Measurements from ENCODE around the gene SH3BGRL2.
A peak's percentile ranks its signal among the peaks of the same experiment; 100 is the strongest.

SH3BGRL2 gene

DNA sequence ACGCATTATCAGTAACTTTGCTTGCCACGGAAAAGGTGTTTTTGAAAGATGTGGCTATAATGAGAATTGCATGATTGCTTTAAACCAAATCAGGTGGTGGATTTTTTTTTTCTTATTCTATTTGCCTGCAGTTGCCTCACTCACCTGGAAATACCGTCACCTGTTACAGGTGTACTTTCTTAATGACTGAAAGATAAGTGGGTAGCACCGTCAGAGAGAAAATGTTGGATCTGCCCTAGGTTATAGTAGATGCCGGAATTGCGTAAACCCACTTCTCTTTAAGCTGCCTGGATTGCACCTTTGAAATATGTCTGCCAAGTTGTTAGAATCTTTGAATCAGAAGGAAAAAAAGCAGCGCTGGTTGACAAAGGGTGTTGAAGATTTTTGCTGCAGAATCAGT is 68.5 kb downstream of the SH3BGRL2 start:
- no peak for DNase-seq (ENCODE audit: low spot score)

DNA sequence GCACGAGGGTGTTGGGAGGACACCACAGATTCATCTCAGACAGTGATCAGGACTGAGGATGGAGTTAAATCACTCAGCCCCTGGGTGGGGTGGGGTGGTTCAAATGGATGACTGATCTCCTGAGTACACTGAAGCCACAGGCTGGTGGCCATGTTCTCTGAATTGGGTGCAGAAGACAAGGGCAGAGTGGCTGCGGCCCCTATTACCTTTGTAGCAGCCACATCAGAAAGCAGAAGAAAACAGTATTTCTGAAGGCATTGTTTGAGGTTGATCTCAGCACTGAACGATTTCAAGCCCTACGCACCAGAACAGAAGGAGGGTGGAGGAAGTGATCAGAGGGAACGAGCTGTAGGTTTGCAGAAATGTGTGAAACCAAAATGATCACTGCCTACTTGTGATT is 71.6 kb downstream of the SH3BGRL2 start:
- no peak for DNase-seq (ENCODE audit: low spot score)

DNA sequence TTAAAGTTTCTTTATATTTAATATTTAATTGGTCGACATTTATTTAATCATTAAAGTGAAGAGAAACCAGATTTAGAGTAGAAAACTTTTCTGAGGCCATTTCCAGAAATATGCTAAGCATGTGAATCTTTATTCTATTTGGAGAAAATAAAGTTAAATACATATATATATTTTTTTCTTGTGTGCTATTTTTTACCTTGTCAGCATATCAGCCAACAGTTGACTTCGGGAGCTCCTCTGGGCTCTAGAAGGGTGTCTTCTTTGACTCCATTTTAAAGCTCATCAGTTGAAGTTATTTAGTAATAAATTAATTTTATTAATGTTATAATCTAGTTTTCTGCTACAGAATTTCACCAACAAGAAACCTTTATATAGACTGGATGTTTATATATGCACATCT is 73.1 kb downstream of the SH3BGRL2 start:
- no peak for DNase-seq (ENCODE audit: low spot score)

GRCh38 chr6:79705456-79705995 is 74.4 kb downstream of the SH3BGRL2 start:
- no peak for DNase-seq (ENCODE audit: low spot score)

- DNase-seq (ENCODE audit: low spot score) = no peak
Measured at GRCh38 chr6:79706527-79706926, 75.4 kb downstream of the SH3BGRL2 start.

GRCh38 chr6:79707621-79708020 is 76.5 kb downstream of the SH3BGRL2 start:
- DNase-seq (ENCODE audit: low spot score) = no peak

DNA sequence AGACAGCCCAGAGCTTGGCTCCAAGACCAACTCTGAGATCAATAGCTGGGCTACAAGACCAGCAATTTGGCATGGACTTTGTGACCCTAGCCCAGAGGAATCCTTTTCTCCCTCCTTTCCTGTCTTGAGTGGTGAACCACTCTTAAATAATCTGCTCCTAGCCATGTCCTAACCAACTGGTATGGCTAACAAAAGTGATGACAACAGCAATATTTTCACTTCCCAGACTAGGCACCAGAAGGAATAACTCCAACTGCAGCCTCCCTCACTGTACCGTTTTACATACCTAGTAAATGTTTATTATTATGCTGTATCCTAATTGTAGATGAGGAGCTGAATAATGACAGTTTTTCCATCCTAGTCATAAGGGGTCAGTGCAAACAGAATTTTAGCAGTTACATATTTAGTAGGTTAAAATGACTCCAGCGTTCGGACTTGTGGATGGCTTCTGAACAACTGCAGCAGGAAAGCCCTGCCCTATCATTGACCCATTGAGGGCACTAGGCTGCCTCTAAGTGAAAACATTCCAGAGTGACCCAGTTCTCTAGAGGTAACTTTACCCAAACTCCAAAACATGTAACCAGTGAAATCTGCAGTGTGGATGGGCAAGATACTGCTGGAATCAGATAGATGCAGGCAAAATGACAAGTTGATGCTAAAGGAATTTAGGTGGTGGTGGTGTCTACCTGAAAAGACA is 77.1 kb downstream of the SH3BGRL2 start:
- DNase-seq (ENCODE audit: low spot score) = no peak

GRCh38 chr6:79710127-79710526 is 79.0 kb downstream of the SH3BGRL2 start:
- DNase-seq (ENCODE audit: low spot score) = no peak

DNA sequence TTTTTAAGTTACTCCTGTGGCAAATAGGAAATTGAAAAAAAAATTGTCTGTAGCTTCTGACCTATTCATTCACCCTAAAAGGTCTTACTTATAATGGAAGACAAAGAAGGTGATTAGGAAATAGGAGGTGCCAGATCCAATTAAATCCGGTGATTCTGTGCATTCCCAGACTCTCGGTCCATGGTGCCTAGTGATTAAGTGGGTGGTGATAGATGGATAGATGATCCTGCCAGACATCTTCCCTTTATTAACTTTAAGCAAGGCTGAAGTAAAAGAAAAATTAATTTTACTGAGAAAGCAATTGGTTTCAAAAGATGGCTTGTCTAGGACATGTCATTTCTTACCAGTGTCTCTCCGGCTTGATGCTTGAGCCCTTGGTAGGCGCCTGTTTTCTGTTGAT is 80.0 kb downstream of the SH3BGRL2 start:
- no peak for DNase-seq (ENCODE audit: low spot score)

- DNase-seq (ENCODE audit: low spot score) = no peak
Measured at GRCh38 chr6:79712144-79712543, 81.0 kb downstream of the SH3BGRL2 start.

DNA sequence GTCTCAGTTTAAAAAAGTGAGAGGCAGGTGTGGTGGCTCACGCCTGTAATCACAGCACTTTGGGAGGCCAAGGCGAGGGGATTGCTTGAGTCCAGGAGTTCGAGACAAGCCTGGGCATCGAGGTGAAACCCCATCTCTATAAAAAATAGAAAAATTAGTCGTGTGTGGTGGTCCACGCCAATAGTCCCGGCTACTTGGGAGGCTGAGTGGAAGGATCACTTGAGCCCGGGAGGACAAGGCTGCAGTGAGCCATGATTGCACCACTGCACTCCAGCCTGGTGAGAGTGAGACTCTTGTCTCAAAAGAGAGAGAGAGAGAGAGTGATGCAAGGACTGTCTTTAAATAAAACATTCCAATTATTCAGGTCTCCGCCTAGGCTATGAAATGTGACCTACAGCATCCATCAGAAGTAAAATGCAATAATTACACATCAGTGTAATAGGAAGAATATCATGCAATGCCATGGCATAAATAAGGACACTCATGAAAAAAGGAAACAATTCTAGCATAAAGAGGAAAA is 81.5 kb downstream of the SH3BGRL2 start:
- no peak for DNase-seq (ENCODE audit: low spot score)

GRCh38 chr6:79713701-79714322 is 82.7 kb downstream of the SH3BGRL2 start:
- peak; percentile 21 for DNase-seq (ENCODE audit: low spot score)

- no peak for DNase-seq (ENCODE audit: low spot score)
Measured at GRCh38 chr6:79717989-79718388, 86.9 kb downstream of the SH3BGRL2 start.

GRCh38 chr6:79718509-79719247 is 87.5 kb downstream of the SH3BGRL2 start:
- DNase-seq (ENCODE audit: low spot score) = peak; percentile 9

DNA sequence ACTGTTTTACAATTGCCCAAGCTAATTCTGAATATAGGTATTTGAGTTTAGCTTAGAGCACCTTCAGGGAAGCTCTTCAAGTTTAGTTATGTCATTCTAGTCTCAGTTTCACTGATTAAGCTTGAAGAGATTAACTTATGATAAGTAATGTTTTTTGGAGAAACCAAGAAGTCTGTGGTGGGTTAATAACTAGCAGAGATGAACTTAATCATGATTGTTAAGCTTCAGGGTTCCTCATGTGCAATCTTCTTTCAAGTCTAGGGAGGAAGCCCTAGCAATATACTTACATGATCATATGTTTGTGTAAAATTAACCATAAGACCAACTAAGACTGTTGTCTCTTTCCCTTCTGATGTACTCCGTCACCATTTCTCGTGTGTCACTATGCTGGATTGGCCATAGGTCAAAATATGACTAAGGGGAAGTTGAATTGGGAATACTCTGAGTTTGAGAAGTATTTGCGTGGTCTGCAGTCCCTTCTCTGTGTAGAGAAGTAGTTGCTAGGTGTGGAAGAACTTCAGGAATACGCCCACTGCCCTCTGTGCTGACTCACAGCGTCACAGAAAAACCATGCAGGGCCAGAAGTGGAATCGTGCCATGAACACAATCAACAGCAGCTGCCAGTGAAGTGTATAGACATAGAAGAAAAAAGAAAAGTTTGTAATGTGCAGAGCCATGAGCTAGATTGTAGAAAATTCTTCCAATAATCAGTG is 88.3 kb downstream of the SH3BGRL2 start:
- peak; percentile 22 for DNase-seq (ENCODE audit: low spot score)

DNA sequence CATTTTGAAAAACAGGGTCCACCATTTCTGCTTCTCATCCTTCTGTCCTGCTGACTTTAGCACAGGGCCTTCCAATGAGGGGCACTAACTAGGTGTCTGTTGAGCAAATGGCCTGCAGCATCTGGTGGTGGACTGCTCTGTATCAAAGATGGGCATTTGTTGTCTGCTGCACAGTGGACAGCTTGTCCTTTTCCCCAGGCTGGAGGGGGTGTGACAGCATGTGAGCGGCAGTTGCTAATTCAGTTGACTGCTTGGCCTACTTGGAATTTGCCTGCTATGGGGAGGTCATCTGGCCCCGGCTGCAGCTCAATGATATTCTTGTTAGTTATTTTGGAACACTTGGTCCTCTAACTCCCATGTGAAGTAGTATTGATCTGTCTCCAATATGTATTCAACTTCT is 93.7 kb downstream of the SH3BGRL2 start:
- DNase-seq (ENCODE audit: low spot score) = no peak

- no peak for DNase-seq (ENCODE audit: low spot score)
Measured at GRCh38 chr6:79731471-79731870, 100.3 kb downstream of the SH3BGRL2 start.

- no peak for DNase-seq (ENCODE audit: low spot score)
Measured at GRCh38 chr6:79733388-79733787, 102.3 kb downstream of the SH3BGRL2 start.

DNA sequence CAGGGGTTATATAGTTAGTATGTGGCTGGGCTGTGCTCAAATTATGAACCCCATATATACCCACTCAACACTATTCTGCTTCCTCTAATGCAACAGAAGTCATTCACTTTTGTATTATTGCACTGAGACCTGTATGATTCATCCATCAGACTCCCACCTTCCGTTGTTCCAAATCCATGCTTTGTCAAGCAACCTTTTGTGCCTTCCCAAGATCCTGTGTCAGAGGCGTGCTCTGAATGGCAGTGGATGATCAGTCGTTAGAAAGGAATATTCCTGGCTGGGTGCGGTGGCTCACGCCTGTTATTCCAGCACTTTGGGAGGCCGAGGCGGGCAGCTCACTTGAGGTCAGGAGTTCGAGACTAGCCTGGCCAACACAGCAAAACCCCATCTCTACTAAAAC is 103.2 kb downstream of the SH3BGRL2 start:
- DNase-seq (ENCODE audit: low spot score) = no peak

DNA sequence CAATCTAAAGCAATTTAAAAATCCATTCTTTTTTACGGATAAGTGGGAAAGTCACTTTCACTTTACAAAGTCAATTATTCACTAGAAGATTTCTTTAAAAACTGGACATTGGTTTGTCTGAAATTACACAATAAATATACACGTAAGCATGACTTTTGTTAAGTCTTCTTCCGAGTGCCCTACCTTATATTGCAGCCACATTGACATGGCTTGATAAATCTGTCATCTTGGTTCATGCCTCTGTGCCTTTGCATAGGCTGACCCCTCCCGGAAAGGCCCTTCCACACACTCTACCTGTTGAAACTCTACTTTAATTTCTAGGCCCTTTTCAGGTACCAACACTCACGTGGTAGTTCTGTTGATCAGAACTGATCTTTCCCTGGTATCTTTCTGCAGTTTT is 104.1 kb downstream of the SH3BGRL2 start:
- DNase-seq (ENCODE audit: low spot score) = no peak

- no peak for DNase-seq (ENCODE audit: low spot score)
Measured at GRCh38 chr6:79737172-79737571, 106.0 kb downstream of the SH3BGRL2 start.

DNA sequence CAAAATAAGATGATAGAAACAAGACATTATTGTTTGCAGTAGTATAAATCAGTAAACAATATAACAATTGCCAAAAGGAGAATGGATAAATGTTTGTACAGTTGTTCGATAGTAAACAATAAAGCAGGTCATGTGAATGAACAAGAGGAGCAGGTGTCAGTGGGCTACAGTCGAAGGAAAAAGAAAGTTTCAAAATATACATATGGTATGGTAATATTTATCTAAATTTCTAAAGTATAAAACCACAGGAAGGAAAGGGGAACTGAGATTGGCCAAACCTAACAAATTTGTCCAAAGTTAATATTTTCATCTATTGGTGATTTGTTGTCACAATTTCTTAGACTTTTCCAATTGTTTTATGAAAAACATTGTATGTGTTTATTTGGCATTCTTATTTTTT is 110.9 kb downstream of the SH3BGRL2 start:
- no peak for DNase-seq (ENCODE audit: low spot score)

Measured in AG08396 (cell line).